IMR-90 (cell line): ENCODE data around the gene SYMPK. TPM values are rescaled to one million over a fixed set of nuclear protein-coding genes. Genes with fewer than 3 reads are reported as not detected.

Source experiments
- ATAC-seq: fragments of 200-7000 bp; cut with Tn5 transposase; 2 replicates; pipeline ENCODE4 v1.9.1; 2020; ENCODE audit warnings: low read depth, mild to moderate bottlenecking, moderate library complexity
- BruUV-seq: library from RNA; stranded (reverse); fragments of 400-500 nt; replicated peaks from 2 replicates; lab custom pipeline; 2021; lab: Mats Ljungman, UMichigan
- CTCF ChIA-PET: fragments of 300-600 bp; formaldehyde crosslinking; extraction: SDS; loops from one replicate; lab custom pipeline; 2021; ENCODE audit warnings: antibody characterized with exemption; lab: Yijun Ruan, JAX
- POLR2A ChIA-PET: fragments of 300-600 bp; sonication (Branson Sonifier 250); formaldehyde crosslinking; loops from one replicate; lab custom pipeline; 2022; ENCODE audit warnings: antibody characterized with exemption; ENCODE audit not compliant: unreplicated experiment; lab: Charles Lee
- DNase-seq: peaks from one replicate; pipeline ENCODE4 v3.0.0; 2013
- H2AFZ ChIP-seq: replicated peaks from 2 replicates; pipeline ENCODE3; 2013; ENCODE audit warnings: low read length, mild to moderate bottlenecking; ENCODE audit not compliant: poor library complexity
- H2AK5ac ChIP-seq: 2 replicates; pipeline ENCODE4 v1.6.1; 2013; ENCODE audit warnings: low read depth, low read length, inconsistent platforms
- H2AK9ac ChIP-seq: replicated peaks from 2 replicates; pipeline ENCODE3; 2013; ENCODE audit warnings: mild to moderate bottlenecking, low read depth, low read length, moderate library complexity; ENCODE audit not compliant: poor library complexity
- H2BK120ac ChIP-seq: 2 replicates; pipeline ENCODE4 v1.6.1; 2013; ENCODE audit warnings: low read depth, low read length, inconsistent platforms
- H2BK15ac ChIP-seq: 3 replicates; pipeline ENCODE4 v1.6.1; 2013; ENCODE audit warnings: low read depth, low read length, inconsistent platforms
- H2BK20ac ChIP-seq: 2 replicates; pipeline ENCODE4 v1.6.1; 2013; ENCODE audit warnings: low read depth, mild to moderate bottlenecking, inconsistent platforms, low read length, moderate library complexity
- H2BK5ac ChIP-seq: 2 replicates; pipeline ENCODE4 v1.6.1; 2013; ENCODE audit warnings: mild to moderate bottlenecking, low read depth, low read length, inconsistent platforms; ENCODE audit not compliant: poor library complexity, severe bottlenecking
- H3K14ac ChIP-seq: replicated peaks from 2 replicates; pipeline ENCODE4 v1.6.1; 2013; ENCODE audit warnings: low read depth, low read length, inconsistent platforms
- H3K18ac ChIP-seq: 2 replicates; pipeline ENCODE4 v1.6.1; 2013; ENCODE audit warnings: low read depth, low read length, control low read depth
- H3K23ac ChIP-seq: 2 replicates; pipeline ENCODE4 v1.6.1; 2013; ENCODE audit warnings: low read depth, low read length, inconsistent platforms
- H3K27ac ChIP-seq: 2 replicates; pipeline ENCODE4 v1.5.1; 2013; ENCODE audit warnings: mild to moderate bottlenecking, control low read depth, low read length; ENCODE audit not compliant: insufficient read depth
- H3K27me3 ChIP-seq: 2 replicates; pipeline ENCODE4 v1.6.1; 2013; ENCODE audit warnings: low read length; ENCODE audit not compliant: control insufficient read depth, insufficient read depth
- H3K36me3 ChIP-seq: 2 replicates; pipeline ENCODE4 v1.6.1; 2013; ENCODE audit warnings: low read length, mixed read lengths; ENCODE audit not compliant: control insufficient read depth, insufficient read depth
- H3K4ac ChIP-seq: 2 replicates; pipeline ENCODE4 v1.6.1; 2013; ENCODE audit warnings: low read depth, low read length, inconsistent platforms
- H3K4me1 ChIP-seq: 2 replicates; pipeline ENCODE4 v1.6.1; 2013; ENCODE audit warnings: low read length, mixed read lengths; ENCODE audit not compliant: control insufficient read depth, insufficient read depth
- H3K4me2 ChIP-seq: 2 replicates; pipeline ENCODE4 v1.6.1; 2013; ENCODE audit warnings: low read depth, mild to moderate bottlenecking, control low read depth, low read length, moderate library complexity
- H3K4me3 ChIP-seq: 2 replicates; pipeline ENCODE4 v1.5.1; 2013; ENCODE audit warnings: low read depth, mild to moderate bottlenecking, control low read depth, low read length, moderate library complexity; ENCODE audit not compliant: insufficient read depth
- H3K56ac ChIP-seq: 2 replicates; pipeline ENCODE4 v1.6.1; 2013; ENCODE audit warnings: low read length, inconsistent platforms; ENCODE audit not compliant: insufficient read depth; ENCODE audit errors: extremely low read depth
- H3K79me1 ChIP-seq, 2 experiments: 2 replicates each; pipeline ENCODE4 v1.6.1; 2013; ENCODE audit warnings: low read length in 2 of 2, inconsistent platforms in 1 of 2, low read depth in 1 of 2
- H3K9ac ChIP-seq: 2 replicates; pipeline ENCODE4 v1.6.1; 2013; ENCODE audit warnings: low read depth, low read length, control low read depth
- H3K9me1 ChIP-seq: 2 replicates; pipeline ENCODE4 v1.6.1; 2013; ENCODE audit warnings: low read length, inconsistent platforms; ENCODE audit not compliant: insufficient read depth
- H3K9me3 ChIP-seq: 2 replicates; pipeline ENCODE4 v1.6.1; 2013; ENCODE audit warnings: low read length; ENCODE audit not compliant: control insufficient read depth, insufficient read depth
- H4K20me1 ChIP-seq: 2 replicates; pipeline ENCODE4 v1.6.1; 2013; ENCODE audit warnings: low read length, inconsistent platforms; ENCODE audit not compliant: insufficient read depth
- H4K5ac ChIP-seq: 2 replicates; pipeline ENCODE4 v1.6.1; 2013; ENCODE audit warnings: mild to moderate bottlenecking, low read depth, low read length, control low read depth
- H4K8ac ChIP-seq, 2 experiments: 2 replicates each; pipeline ENCODE4 v1.6.1; 2013; ENCODE audit warnings: low read depth in 2 of 2, low read length in 2 of 2, control low read depth in 1 of 2, inconsistent platforms in 1 of 2
- H4K91ac ChIP-seq: 2 replicates; pipeline ENCODE4 v1.6.1; 2013; ENCODE audit warnings: low read depth, low read length, inconsistent platforms; ENCODE audit not compliant: insufficient read depth
- MAZ ChIP-seq: IDR thresholded peaks from 2 replicates; pipeline ENCODE4 v1.6.1; 2012; ENCODE audit warnings: low read depth, mild to moderate bottlenecking, low read length, improper control_type of control experiment, moderate library complexity, borderline replicate concordance
- POLR2A ChIP-seq: IDR thresholded peaks from 2 replicates; pipeline ENCODE4 v1.6.1; 2012; ENCODE audit warnings: mild to moderate bottlenecking, low read depth, low read length
- RCOR1 ChIP-seq: IDR thresholded peaks from 2 replicates; pipeline ENCODE4 v1.6.1; 2012; ENCODE audit warnings: mild to moderate bottlenecking, low read length, improper control_type of control experiment; ENCODE audit not compliant: insufficient replicate concordance
- SMC3 ChIP-seq: fragments of 150-350 bp; IDR thresholded peaks from 2 replicates; pipeline ENCODE4 v1.6.1; 2016; ENCODE audit warnings: low read depth, mild to moderate bottlenecking, antibody characterized with exemption, low read length, moderate library complexity
- WGBS, 2 experiments: methylation state at CpG; one replicate each; pipeline versions ENCODE4 v1.1.5 to v1.1.7; 2013; ENCODE audit warnings: missing lambda C conversion rate in 2 of 2; ENCODE audit not compliant: insufficient read length in 1 of 2; ENCODE audit errors: extremely low coverage in 2 of 2; 5-methylcytosine and 5-hydroxymethylcytosine counted together
- dilution Hi-C: fragments of 300-500 bp; cut with HindIII; formaldehyde crosslinking; loops from one replicate; pipeline ENCODE4 v1.14.3; 2018; ENCODE audit warnings: low sequenced_read_pairs; ENCODE audit not compliant: unreplicated experiment
- in situ Hi-C: fragments of 300-500 bp; cut with MboI; formaldehyde crosslinking; loops from 3 replicates; pipeline ENCODE4 v1.14.3; 2019; ENCODE audit warnings: low sequenced_read_pairs, inconsistent platforms, mixed read lengths
- intact Hi-C: fragments of 100-400 bp; cut with micrococcal nuclease; formaldehyde crosslinking; loops from 2 replicates; pipeline ENCODE4 v1.10.0; 2022
- polyA plus RNA-seq, 3 experiments: library from polyadenylated mRNA; depleted of rRNA; stranded (reverse); fragments of >200 nt; gene quantifications; 2 replicates each; pipeline ENCODE4 v1.2.3, GENCODE V29; 2012; ENCODE audit warnings: low replicate concordance in 1 of 3
- total RNA-seq: library from RNA; depleted of rRNA; stranded (reverse); fragments of >200 nt; gene quantifications from 2 replicates; pipeline ENCODE4 v1.2.3, GENCODE V29; 2012

The SYMPK gene
- total and polyA plus RNA-seq, 2 of the 4 experiments (the other 2 are of a cell fraction) = 35.3 to 71.5 TPM

GRCh38 chr19:45819769-45820168 is 43.2 kb downstream of the SYMPK start:
- H4K20me1 ChIP-seq = peaks cover 9% of the 10 kb centered on the region
- H2AK9ac ChIP-seq = no peak overlapping the region
- no peak overlapping the region for H3K4me3 ChIP-seq
- no peak overlapping the region for H4K91ac ChIP-seq
- H2BK5ac ChIP-seq = no peak overlapping the region
- ATAC-seq (no peak), DNase-seq (no peak)
- no peak overlapping the region for H3K18ac ChIP-seq
- H3K14ac ChIP-seq = no peak overlapping the region
- 63% methylated on average over 2 of the region's 6 CpGs; no CpG with 5 or more reads in 1 of the 2 experiments for WGBS, 2 experiments
- no peak overlapping the region for H4K8ac ChIP-seq
- intact Hi-C loops (no loop called here), dilution Hi-C loops (no loop called here), in situ Hi-C loops (no loop called here)
- no peak overlapping the region for H4K5ac ChIP-seq
- H3K4me2 ChIP-seq = no peak overlapping the region
- H3K27me3 ChIP-seq = no peaks in the 10 kb centered on the region
- H3K36me3 ChIP-seq = peaks cover 50% of the 10 kb centered on the region
- H2AFZ ChIP-seq = no peak overlapping the region
- H2BK20ac ChIP-seq = no peak overlapping the region
- no peak overlapping the region for H2AK5ac ChIP-seq
- H3K56ac ChIP-seq = no peak overlapping the region
- ChIA-PET CTCF (no interaction called here), POLR2A (interaction anchor here (0.5 kb wide), 1 partner anchor 62 kb away, joined by 5 read pairs; no protein-coding TSS in a partner anchor)
- no peak overlapping the region for H2BK120ac ChIP-seq
- H3K79me1 ChIP-seq = no peaks in the 10 kb centered on the region; a peak in 1 of 4 replicates
- BruUV-seq = no TSS peak
- H3K4me1 ChIP-seq = no peaks in the 10 kb centered on the region
- no peaks in the 10 kb centered on the region for H3K9me3 ChIP-seq
- no peak overlapping the region for H3K23ac ChIP-seq
- H3K9me1 ChIP-seq = no peaks in the 10 kb centered on the region
- H2BK15ac ChIP-seq = no peak overlapping the region
- H3K27ac ChIP-seq = no peak overlapping the region
- no peak overlapping the region for H3K9ac ChIP-seq
- no peak for TF ChIP-seq SMC3
- no peak for TF ChIP-seq POLR2A
- TF ChIP-seq RCOR1 = no peak
- TF ChIP-seq MAZ = no peak
- no peak overlapping the region for H3K4ac ChIP-seq
